Stimulated activated CD4-positive, alpha-beta T cell treated with anti-CD3 and anti-CD28 coated beads, Interleukin-4, amount 100 ng/mL, for 1 hour (primary cell): Measurements from ENCODE around the gene SPATA24.
"Not testable (repeated sequence)": the region's sequence is repeated elsewhere in the genome, so short reads cannot be mapped to it uniquely, and the experiment has no call there.

Source experiments
- DNase-seq: peaks from one replicate; pipeline ENCODE4 v3.0.0-alpha.2; 2020

SPATA24 gene

DNA sequence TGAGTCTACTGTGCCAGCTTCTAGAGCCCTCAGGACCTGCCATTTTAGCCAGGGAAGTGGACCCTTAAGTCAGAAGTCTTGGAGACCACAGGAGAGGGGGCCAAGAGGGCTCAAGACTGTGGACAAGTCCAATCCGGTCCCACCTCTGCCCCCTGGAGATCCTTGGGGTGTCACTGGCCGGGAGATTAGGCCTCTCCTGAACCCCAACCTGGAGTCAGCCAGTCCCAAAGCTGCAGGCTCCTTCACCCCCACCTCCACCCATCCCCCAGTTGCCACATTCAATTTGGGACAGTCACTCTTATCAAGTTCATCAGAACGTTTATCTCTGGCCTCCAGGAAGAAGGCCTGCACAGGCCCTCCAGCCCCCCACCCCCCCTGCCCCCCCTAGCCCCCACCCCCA lies 21.1 kb downstream of the SPATA24 start:
- DNase-seq = no peak

DNA sequence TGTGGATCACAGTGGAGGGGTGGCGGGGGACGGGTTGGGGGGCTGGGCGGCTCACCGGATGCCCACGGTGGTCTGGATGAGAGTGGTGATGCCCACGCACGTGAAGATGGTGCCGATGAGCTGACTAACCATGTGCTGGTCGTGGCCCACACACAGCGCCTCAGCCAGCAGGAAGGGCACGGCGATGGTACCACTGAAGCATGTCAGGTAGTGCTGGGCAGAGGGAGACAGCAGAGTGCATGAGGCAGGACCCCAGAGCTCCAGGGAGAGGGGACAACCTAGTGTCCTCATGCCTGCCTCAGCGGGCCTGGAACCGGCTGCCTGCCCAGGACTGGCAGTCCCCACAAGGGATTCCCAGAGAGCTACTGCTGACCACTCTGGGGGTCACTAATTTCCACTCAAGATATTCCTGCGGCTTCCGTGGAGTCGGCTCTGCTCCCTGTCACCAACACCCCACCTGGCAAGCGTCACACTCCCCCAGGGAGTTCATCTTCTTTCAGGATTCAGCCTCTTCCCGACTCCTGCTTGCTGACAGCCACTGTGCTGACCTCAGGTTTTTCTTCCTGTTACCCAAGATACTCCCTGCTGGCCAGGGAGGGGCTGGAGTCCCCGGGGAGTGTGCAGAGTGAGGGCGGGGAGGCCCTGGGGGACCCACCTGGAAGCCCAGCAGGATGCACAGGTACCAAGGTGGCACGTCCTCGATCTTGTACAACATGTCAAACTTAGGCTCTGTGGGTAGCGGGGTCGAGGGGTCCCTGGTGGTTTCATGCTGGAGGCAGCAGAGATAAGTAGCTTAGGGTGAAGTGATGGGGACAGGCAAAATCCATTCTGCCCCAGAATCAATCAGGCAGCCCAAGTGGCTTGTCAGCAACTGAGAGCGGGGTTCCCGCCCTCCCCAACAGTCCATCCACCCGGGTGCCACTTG lies 21.8 kb downstream of the SPATA24 start:
- no peak for DNase-seq

GRCh38 chr5:139379626-139380449 lies 24.1 kb downstream of the SPATA24 start:
- DNase-seq = no peak

DNA sequence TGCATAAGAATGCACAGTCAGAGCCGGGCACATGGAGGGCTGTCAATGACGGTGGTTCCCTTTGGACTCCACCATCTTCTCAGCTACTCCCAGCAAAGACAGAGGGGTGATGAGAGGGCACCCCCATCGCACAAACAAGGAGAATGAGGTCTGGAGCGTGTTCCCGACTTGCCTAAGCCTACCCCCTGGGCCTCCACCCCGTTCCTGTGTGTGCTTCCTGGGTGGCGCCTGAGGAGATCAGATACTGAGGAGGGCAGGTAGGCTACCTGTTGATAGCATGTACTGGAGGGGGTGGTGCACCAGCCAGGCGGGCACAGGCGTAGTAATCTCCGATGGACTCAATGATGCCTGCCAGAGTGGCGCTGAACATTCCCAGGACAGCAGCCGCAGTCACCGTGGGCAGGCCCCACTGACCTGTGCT lies 24.9 kb downstream of the SPATA24 start:
- DNase-seq = no peak

DNA sequence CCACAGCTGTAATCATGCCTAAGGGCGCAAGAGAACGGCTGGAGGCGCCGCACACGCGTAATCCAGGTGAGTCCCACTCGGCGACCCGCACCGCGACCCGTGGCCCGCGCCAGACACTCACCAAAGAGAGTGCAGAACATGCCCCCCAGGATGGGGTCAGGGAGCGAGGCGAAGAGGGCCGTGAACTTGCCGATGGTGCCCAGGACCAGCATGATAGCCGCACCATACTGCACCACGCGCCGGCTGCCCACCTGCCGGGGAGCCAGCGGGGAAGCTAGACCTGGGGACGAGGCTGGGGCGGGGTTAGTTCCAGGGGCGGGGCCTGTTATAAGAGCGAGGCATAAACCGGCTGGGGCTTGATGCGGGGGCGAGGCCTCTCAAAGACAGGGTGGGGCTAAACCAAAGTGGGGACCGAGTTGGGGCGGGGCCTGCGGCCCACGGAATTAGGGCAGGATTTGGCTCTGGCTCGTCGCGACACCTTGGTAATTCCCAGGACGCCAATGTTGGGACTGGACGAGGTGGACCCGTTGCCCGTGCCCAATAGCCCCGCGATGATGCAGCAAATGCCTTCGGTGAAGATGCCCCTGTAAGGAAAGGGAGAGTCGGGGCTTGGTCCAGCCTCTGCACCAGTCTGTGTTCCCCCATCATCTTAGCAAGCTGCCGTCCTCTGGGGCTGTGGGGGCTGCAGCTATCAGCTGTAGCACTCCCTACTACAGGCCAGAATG lies 25.6 kb downstream of the SPATA24 start:
- no peak for DNase-seq

DNA sequence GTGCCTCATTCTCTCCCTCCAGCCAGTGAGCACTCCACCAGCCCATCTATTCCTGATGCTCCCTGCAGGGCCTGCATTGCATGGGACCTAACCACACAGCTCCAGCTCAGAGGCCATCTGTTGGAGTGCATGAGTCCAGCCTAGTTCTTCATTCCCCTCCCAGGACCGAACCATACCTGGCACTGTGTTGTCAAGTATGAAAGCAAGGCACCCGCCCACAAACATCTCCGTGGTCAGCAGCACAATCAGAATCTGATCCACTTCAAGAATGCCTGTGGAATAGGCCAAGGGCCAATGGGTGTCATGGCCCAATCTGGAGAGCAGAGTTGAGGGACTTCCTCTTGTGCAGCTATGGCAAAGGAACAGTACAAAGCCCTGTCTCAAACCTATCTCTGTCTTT lies 26.7 kb downstream of the SPATA24 start:
- DNase-seq = no peak

DNA sequence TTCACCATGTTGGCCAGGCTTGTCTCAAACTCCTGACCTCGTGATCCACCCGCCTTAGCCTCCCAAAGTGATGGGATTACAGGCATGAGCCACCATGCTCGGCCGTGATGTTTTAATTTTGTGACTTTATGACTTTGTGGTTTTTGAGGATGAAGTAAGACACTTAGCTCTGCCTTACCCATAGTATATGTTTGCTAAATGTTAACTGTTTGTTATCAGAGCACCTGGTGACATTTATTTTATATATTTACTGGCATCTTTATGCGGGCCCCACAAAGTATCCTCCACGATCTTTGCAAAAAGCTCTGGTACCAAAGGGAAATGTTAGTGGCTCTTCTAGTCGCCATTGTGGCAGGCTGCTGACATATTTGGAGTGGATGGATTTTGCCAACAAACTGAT lies 27.5 kb downstream of the SPATA24 start:
- DNase-seq = no peak

DNA sequence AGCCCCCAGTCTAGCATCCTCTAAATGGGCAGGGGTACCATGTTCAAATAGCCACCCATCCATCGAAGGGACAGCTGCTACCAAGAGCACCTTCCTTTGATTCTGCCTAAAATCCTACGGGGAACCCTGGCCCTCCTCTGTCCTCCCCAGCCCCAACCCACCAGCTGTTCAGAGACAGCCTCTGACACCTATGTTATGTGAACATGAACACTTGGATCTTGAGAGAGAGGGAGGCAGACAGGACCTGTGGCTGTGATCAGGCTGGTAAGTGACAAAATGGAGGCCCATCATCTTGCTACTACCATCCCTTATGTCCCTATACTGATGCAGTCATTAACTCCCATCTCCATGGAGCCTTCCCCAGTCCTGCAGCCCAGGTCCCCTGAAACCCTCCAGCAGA lies 29.0 kb downstream of the SPATA24 start:
- no peak for DNase-seq

- DNase-seq = no peak
Observed at GRCh38 chr5:139371482-139372435, 32.1 kb downstream of the SPATA24 start.

GRCh38 chr5:139369181-139369580 lies 34.7 kb downstream of the SPATA24 start:
- no peak for DNase-seq

GRCh38 chr5:139368613-139369012 lies 35.3 kb downstream of the SPATA24 start:
- no peak for DNase-seq

DNA sequence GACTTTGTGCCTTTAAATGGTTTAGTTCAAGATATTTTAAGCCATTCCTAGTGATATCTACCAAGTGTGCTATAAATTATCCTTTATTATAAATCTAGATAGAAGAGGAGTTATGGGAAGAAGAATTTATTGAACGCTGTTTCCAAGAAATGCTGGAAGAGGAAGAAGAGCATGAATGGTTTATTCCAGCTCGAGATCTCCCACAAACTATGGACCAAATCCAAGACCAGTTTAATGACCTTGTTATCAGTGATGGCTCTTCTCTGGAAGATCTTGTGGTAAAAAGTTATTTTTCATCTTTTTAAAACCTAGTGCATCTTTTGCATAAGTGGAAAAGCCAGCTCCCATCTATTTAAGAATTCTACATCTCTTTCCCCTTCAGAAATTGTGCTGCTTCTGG lies 39.4 kb downstream of the SPATA24 start:
- no peak for DNase-seq

- DNase-seq = no peak
Observed at GRCh38 chr5:139363937-139364336, 40.0 kb downstream of the SPATA24 start.

GRCh38 chr5:139361835-139362429 lies 42.0 kb downstream of the SPATA24 start:
- no peak for DNase-seq

- no peak for DNase-seq
Observed at GRCh38 chr5:139360384-139360783, 43.5 kb downstream of the SPATA24 start.

GRCh38 chr5:139358064-139358463 lies 45.8 kb downstream of the SPATA24 start:
- no peak for DNase-seq

DNA sequence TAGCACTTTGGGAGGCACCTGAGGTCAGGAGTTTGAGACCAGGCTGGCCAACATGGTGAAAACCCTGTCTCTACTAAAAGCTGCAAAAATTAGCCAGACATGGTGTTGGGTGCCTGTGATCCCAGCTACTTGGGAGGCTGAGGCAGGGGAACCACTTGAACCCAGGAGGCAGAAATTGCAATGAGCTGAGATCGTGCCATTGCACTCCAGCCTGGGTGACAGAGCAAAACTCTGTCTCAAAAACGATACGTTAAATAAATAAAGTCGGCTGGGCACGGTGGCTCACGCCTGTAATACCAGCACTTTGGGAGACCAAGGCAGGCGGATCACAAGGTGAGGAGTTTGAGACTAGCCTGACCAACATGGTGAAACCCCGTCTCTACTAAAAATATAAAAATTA lies 48.0 kb downstream of the SPATA24 start:
- not testable (repeated sequence) for DNase-seq

- no peak for DNase-seq
Observed at GRCh38 chr5:139354186-139354585, 49.7 kb downstream of the SPATA24 start.

- DNase-seq = not testable (repeated sequence)
Observed at GRCh38 chr5:139347863-139348262, 56.0 kb downstream of the SPATA24 start.
